Measurements from ENCODE around the gene ITGA1.
A peak's percentile ranks its signal among the peaks of the same experiment; 100 is the strongest.

Gene ITGA1

GRCh38 chr5:52783226-52783959 lies 4.3 kb upstream of the ITGA1 start:
- H3K79me2 ChIP-seq (ENCODE audit: low read length), result no peaks in the 10 kb centered on the region
- no peaks in the 10 kb centered on the region for H3K4me1 ChIP-seq (ENCODE audit: low read length)
- no peaks in the 10 kb centered on the region for H3K36me3 ChIP-seq (replicated peaks; ENCODE audit: insufficient read depth, low read length)
- DNase-seq, result no peak
- no peak overlapping the region for H3K27ac ChIP-seq (ENCODE audit: low read length)
- H3K4me3 ChIP-seq (ENCODE audit: low read length), result no peak overlapping the region
- H2AFZ ChIP-seq (ENCODE audit: low read length), result no peak overlapping the region
- TF ChIP-seq EZH2phosphoT487 (IDR thresholded peaks at IDR 0.05; ENCODE audit: low read length), result no peak
- no peaks in the 10 kb centered on the region for H3K27me3 ChIP-seq (replicated peaks; ENCODE audit: insufficient read depth, low read length)
- H3F3A ChIP-seq (ENCODE audit: insufficient read depth, low read length), result no peaks in the 10 kb centered on the region
- no peaks in the 10 kb centered on the region for H3K9me2 ChIP-seq (replicated peaks; ENCODE audit: insufficient read depth, low read length)
- H3K9ac ChIP-seq (ENCODE audit: low read length), result no peak overlapping the region
- no peak overlapping the region for H3K4me2 ChIP-seq (ENCODE audit: low read depth, low read length)
- H4K20me1 ChIP-seq (ENCODE audit: insufficient read depth, low read length), result no peaks in the 10 kb centered on the region
- H3K9me3 ChIP-seq (replicated peaks; ENCODE audit: insufficient read depth, low read length), result no peaks in the 10 kb centered on the region

- no peak overlapping the region for H2AFZ ChIP-seq (ENCODE audit: low read length)
- no peaks in the 10 kb centered on the region for H3F3A ChIP-seq (ENCODE audit: insufficient read depth, low read length)
- H3K27me3 ChIP-seq (replicated peaks; ENCODE audit: insufficient read depth, low read length), result no peaks in the 10 kb centered on the region
- no peak overlapping the region for H3K27ac ChIP-seq (ENCODE audit: low read length)
- no peak overlapping the region for H3K9ac ChIP-seq (ENCODE audit: low read length)
- H3K79me2 ChIP-seq (ENCODE audit: low read length), result no peaks in the 10 kb centered on the region
- H3K9me2 ChIP-seq (replicated peaks; ENCODE audit: insufficient read depth, low read length), result no peaks in the 10 kb centered on the region
- H3K36me3 ChIP-seq (replicated peaks; ENCODE audit: insufficient read depth, low read length), result no peaks in the 10 kb centered on the region
- no peak for DNase-seq
- TF ChIP-seq EZH2phosphoT487 (IDR thresholded peaks at IDR 0.05; ENCODE audit: low read length), result no peak
- TF ChIP-seq EZH2 (optimal IDR thresholded peaks at IDR 0.05; ENCODE audit: low read depth, low read length), result no peak
- no peaks in the 10 kb centered on the region for H3K9me3 ChIP-seq (replicated peaks; ENCODE audit: insufficient read depth, low read length)
- H3K4me3 ChIP-seq (ENCODE audit: low read length), result no peak overlapping the region
- no peak overlapping the region for H3K4me2 ChIP-seq (ENCODE audit: low read depth, low read length)
- H3K4me1 ChIP-seq (ENCODE audit: low read length), result no peaks in the 10 kb centered on the region
- H4K20me1 ChIP-seq (ENCODE audit: insufficient read depth, low read length), result no peaks in the 10 kb centered on the region
Measured at GRCh38 chr5:52784737-52785136, 3.0 kb upstream of the ITGA1 start.

GRCh38 chr5:52786391-52786790 lies 1.3 kb upstream of the ITGA1 start:
- TF ChIP-seq CTCF (IDR thresholded peaks at IDR 0.05; ENCODE audit: low read length), result no peak
- TF ChIP-seq EZH2phosphoT487 (IDR thresholded peaks at IDR 0.05; ENCODE audit: low read length), result no peak
- no peak for TF ChIP-seq EZH2 (optimal IDR thresholded peaks at IDR 0.05; ENCODE audit: low read depth, low read length)
- no peak for DNase-seq

GRCh38 chr5:52786949-52787599 lies 642 bp upstream of the ITGA1 start:
- TF ChIP-seq CTCF (IDR thresholded peaks at IDR 0.05; ENCODE audit: low read length) (peak; percentile 60), EZH2phosphoT487 (IDR thresholded peaks at IDR 0.05; ENCODE audit: low read length) (no peak)
- no peaks in the 10 kb centered on the region for H3K27me3 ChIP-seq (replicated peaks; ENCODE audit: insufficient read depth, low read length)
- H3K9me3 ChIP-seq (replicated peaks; ENCODE audit: insufficient read depth, low read length), result no peaks in the 10 kb centered on the region
- H3K79me2 ChIP-seq (ENCODE audit: low read length), result no peaks in the 10 kb centered on the region
- peak overlapping the region; percentile 80 for H3K4me3 ChIP-seq (ENCODE audit: low read length)
- no peak overlapping the region for H3K27ac ChIP-seq (ENCODE audit: low read length)
- H3K36me3 ChIP-seq (replicated peaks; ENCODE audit: insufficient read depth, low read length), result no peaks in the 10 kb centered on the region
- peak overlapping the region; percentile 15; the same call in 1 of the 2 replicates for H2AFZ ChIP-seq (ENCODE audit: low read length)
- H3K9me2 ChIP-seq (replicated peaks; ENCODE audit: insufficient read depth, low read length), result no peaks in the 10 kb centered on the region
- peak; percentile 46 for DNase-seq
- H4K20me1 ChIP-seq (ENCODE audit: insufficient read depth, low read length), result no peaks in the 10 kb centered on the region
- peak overlapping the region; percentile 98 for H3K4me2 ChIP-seq (ENCODE audit: low read depth, low read length)
- H3K9ac ChIP-seq (ENCODE audit: low read length), result no peak overlapping the region
- H3K4me1 ChIP-seq (ENCODE audit: low read length), result no peaks in the 10 kb centered on the region
- H3F3A ChIP-seq (ENCODE audit: insufficient read depth, low read length), result no peaks in the 10 kb centered on the region

More at GRCh38 chr5:52786391-52786790, 1.3 kb upstream of the ITGA1 start:
- Histone ChIP-seq H3F3A (ENCODE audit: insufficient read depth, low read length) (no peaks in the 10 kb centered on the region), H4K20me1 (ENCODE audit: insufficient read depth, low read length) (no peaks in the 10 kb centered on the region), H3K9me3 (replicated peaks; ENCODE audit: insufficient read depth, low read length) (no peaks in the 10 kb centered on the region), H3K4me3 (ENCODE audit: low read length) (no peak overlapping the region), H3K4me1 (ENCODE audit: low read length) (no peaks in the 10 kb centered on the region), H3K27me3 (replicated peaks; ENCODE audit: insufficient read depth, low read length) (no peaks in the 10 kb centered on the region), H3K4me2 (ENCODE audit: low read depth, low read length) (peak overlapping the region; percentile 98; the same call in 1 of the 2 replicates), H3K9ac (ENCODE audit: low read length) (no peak overlapping the region), H2AFZ (ENCODE audit: low read length) (no peak overlapping the region), H3K36me3 (replicated peaks; ENCODE audit: insufficient read depth, low read length) (no peaks in the 10 kb centered on the region), H3K79me2 (ENCODE audit: low read length) (no peaks in the 10 kb centered on the region), H3K9me2 (replicated peaks; ENCODE audit: insufficient read depth, low read length) (no peaks in the 10 kb centered on the region), H3K27ac (ENCODE audit: low read length) (no peak overlapping the region)
